HUDEP-2 (cell line): Measurements from ENCODE around the gene LEMD1.

Source experiments
- DNase-seq, 76 experiments: peaks; one replicate each; lab custom pipeline; 2025; ENCODE audit not compliant: unreplicated experiment in 76 of 76; lab: John Stamatoyannopoulos, UW

The LEMD1 gene

GRCh38 chr1:205339197-205339702 lies 82.6 kb downstream of the LEMD1 start:
- DNase-seq, result no peak

GRCh38 chr1:205338011-205338410 lies 83.8 kb downstream of the LEMD1 start:
- DNase-seq, result no peak

GRCh38 chr1:205337481-205337880 lies 84.4 kb downstream of the LEMD1 start:
- no peak for DNase-seq

- peak in 74 of 76 experiments; percentile 13 to 90 (median 74) for DNase-seq
Observed at GRCh38 chr1:205335692-205336091, 86.2 kb downstream of the LEMD1 start.

GRCh38 chr1:205332015-205332791 lies 89.7 kb downstream of the LEMD1 start:
- no peak for DNase-seq
